ENCODE data around the gene SLC35F6.

GRCh38 chr2:26729311-26729710 is 34.8 kb upstream of the SLC35F6 start:
- no peak for TF ChIP-seq CTCF (conservative IDR thresholded peaks at IDR 0.05 in 1 of 2, IDR thresholded peaks at IDR 0.05 in 1 of 2; ENCODE audit: low read depth in 1 of 2, low read length in 2 of 2)
- TF ChIP-seq EZH2 (IDR thresholded peaks at IDR 0.05; ENCODE audit: low read length, missing control alignments) = no peak

All from fibroblast of lung (primary cell).